ENCODE results near the gene ZMIZ1.

The ZMIZ1 gene

DNA sequence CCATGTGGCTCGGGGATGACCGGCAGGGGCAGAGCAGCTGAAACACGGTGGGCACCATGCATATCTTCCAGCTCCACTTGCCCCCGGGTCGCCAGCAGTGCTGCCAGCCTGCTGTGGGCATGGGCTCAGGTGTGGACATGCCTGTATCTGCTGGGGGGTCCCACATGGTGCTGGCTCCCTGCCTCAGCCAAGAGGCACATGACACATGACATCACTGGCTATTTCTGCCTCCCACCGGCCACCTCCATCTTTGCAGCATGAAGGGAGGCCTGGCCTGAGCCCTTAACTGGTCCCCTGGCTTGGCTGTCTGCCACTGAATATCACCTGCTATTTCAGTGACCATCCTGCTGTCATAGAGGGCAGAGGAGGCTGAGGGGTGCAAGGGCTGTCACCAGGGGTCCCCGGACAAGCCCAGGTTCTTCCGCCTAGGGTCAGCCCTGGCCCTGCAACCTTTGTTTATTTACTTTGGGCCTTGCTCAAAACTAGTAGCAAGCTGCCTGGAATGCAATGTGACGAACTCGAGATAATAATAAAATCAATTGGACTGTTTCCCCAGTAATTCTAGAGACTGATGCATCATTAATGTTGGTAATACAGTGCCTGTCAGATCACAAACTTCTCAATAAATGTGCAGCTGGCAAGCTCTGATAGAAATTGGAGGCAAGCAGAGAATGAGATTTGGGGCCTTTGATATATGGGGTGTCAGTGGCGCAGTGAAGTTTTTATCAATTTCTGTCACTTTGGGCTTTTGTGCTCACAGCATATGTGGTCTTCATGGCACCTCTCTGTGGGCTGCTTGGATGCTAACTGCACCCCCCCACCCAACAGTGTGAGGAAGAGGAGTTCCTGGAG, 28.5 kb downstream of the ZMIZ1 start:
- in situ Hi-C loops (cut with HindIII; ENCODE audit: low pct_unique_long_range_greater_than_20kb, low sequenced_read_pairs): no loop called here
- no peak for DNase-seq (ENCODE audit: low read depth in 1 of 2, low spot score in 1 of 2)
- no peak for TF ChIP-seq JUND (IDR thresholded peaks at IDR 0.05; ENCODE audit: low read depth)

GRCh38 chr10:79098061-79098460, 29.3 kb downstream of the ZMIZ1 start:
- no peak for DNase-seq (ENCODE audit: low read depth in 1 of 2, low spot score in 1 of 2)
- in situ Hi-C loops (cut with HindIII; ENCODE audit: low pct_unique_long_range_greater_than_20kb, low sequenced_read_pairs): no loop called here
- TF ChIP-seq JUND (IDR thresholded peaks at IDR 0.05; ENCODE audit: low read depth): no peak

- DNase-seq (ENCODE audit: low read depth in 1 of 2, low spot score in 1 of 2): no peak
- in situ Hi-C loops (cut with HindIII; ENCODE audit: low pct_unique_long_range_greater_than_20kb, low sequenced_read_pairs): no loop called here
- TF ChIP-seq JUND (IDR thresholded peaks at IDR 0.05; ENCODE audit: low read depth): no peak
Observed at GRCh38 chr10:79098596-79099015, 29.8 kb downstream of the ZMIZ1 start.

DNA sequence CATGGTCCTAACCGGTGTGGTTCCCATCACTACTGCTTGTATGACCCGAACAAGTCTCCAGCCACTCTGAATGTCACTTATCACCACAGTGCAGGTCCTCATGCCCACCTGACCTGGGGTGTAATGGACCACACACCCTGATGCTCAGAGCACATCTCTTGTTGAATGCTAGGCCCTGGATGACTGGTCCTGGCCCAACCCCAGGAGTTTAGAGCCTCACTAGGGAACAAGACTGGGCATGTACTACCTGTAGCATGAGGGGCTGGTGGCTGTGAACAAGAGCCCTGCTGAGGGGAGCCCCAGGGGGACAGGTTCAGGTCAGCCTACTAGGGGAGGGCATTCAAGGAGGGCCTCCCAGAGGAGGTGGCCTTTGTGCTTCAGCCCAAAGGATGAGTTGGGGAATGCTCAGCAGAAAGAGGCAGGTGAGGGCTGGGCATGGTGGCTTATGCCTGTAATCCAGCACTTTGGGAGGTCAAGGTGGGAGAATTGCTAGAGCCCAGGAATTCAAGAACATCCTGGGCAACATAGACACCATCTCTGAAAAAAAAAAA, 31.2 kb downstream of the ZMIZ1 start:
- in situ Hi-C loops (cut with HindIII; ENCODE audit: low pct_unique_long_range_greater_than_20kb, low sequenced_read_pairs): no loop called here
- no peak for TF ChIP-seq JUND (IDR thresholded peaks at IDR 0.05; ENCODE audit: low read depth)

DNA sequence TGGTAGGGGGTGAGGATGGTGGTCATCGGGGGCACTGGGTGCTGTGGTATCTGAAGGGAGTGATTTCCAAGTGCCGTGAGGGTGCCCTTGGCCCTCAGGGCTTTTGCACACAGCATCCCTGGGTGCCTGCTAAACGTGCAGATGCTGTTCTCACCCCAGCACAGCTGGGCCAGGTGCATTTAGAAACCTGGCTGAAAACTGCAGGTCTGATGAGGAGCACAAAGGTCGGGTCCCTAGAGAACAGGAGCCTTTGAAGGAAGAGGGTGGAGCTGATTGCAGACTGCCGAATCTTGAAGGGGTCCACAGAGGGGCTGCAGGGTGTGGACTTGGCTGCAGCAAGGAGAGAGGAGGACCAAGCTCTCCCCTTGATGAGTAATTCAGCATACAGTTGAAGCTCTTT, 32.0 kb downstream of the ZMIZ1 start:
- in situ Hi-C loops (cut with HindIII; ENCODE audit: low pct_unique_long_range_greater_than_20kb, low sequenced_read_pairs): no loop called here
- no peak for DNase-seq (ENCODE audit: low read depth in 1 of 2, low spot score in 1 of 2)
- no peak for TF ChIP-seq JUND (IDR thresholded peaks at IDR 0.05; ENCODE audit: low read depth)

More for the DNA sequence above, 31.2 kb downstream of the ZMIZ1 start:
- no peak for DNase-seq (ENCODE audit: low read depth in 1 of 2, low spot score in 1 of 2)

GRCh38 chr10:79101560-79102497, 33.1 kb downstream of the ZMIZ1 start:
- DNase-seq (ENCODE audit: low read depth in 1 of 2, low spot score in 1 of 2): peak in 1 of 2 experiments; percentile 62
- in situ Hi-C loops (cut with HindIII; ENCODE audit: low pct_unique_long_range_greater_than_20kb, low sequenced_read_pairs): no loop called here
- TF ChIP-seq JUND (IDR thresholded peaks at IDR 0.05; ENCODE audit: low read depth): no peak

GRCh38 chr10:79102498-79102874, 33.7 kb downstream of the ZMIZ1 start:
- DNase-seq (ENCODE audit: low read depth in 1 of 2, low spot score in 1 of 2): peak; percentile 56 to 67
- in situ Hi-C loops (cut with HindIII; ENCODE audit: low pct_unique_long_range_greater_than_20kb, low sequenced_read_pairs): no loop called here

DNA sequence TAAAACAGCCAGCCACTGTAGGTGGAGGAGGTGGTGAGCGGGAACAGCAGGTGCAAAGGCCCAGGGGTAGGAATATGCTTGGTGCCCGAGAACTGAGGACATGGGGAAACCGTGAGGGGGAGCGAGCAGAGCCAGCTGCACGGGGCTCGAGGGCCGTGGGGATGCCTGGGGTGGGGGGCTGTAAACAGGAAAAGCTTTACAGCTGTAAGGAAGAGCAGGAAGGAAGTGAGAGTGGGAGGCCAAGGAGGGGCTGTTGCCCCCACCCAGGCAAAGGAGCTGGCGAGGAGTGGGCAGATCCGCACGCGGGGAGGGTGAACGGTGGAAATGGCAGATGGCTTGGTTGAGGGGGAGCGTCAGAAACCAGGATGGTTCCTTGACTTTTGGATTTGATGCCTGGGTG, 34.4 kb downstream of the ZMIZ1 start:
- TF ChIP-seq JUND (IDR thresholded peaks at IDR 0.05; ENCODE audit: low read depth): no peak
- no peak for DNase-seq (ENCODE audit: low read depth in 1 of 2, low spot score in 1 of 2)

More at GRCh38 chr10:79102498-79102874, 33.7 kb downstream of the ZMIZ1 start:
- no peak for TF ChIP-seq JUND (IDR thresholded peaks at IDR 0.05; ENCODE audit: low read depth)

GRCh38 chr10:79103585-79103984, 34.8 kb downstream of the ZMIZ1 start:
- TF ChIP-seq JUND (IDR thresholded peaks at IDR 0.05; ENCODE audit: low read depth): no peak
- DNase-seq (ENCODE audit: low read depth in 1 of 2, low spot score in 1 of 2): no peak
- in situ Hi-C loops (cut with HindIII; ENCODE audit: low pct_unique_long_range_greater_than_20kb, low sequenced_read_pairs): no loop called here

More for the DNA sequence above, 34.4 kb downstream of the ZMIZ1 start:
- in situ Hi-C loops (cut with HindIII; ENCODE audit: low pct_unique_long_range_greater_than_20kb, low sequenced_read_pairs): no loop called here

GRCh38 chr10:79105150-79105739, 36.5 kb downstream of the ZMIZ1 start:
- no peak for TF ChIP-seq JUND (IDR thresholded peaks at IDR 0.05; ENCODE audit: low read depth)
- in situ Hi-C loops (cut with HindIII; ENCODE audit: low pct_unique_long_range_greater_than_20kb, low sequenced_read_pairs): no loop called here

GRCh38 chr10:79105818-79106217, 37.1 kb downstream of the ZMIZ1 start:
- in situ Hi-C loops (cut with HindIII; ENCODE audit: low pct_unique_long_range_greater_than_20kb, low sequenced_read_pairs): no loop called here
- no peak for TF ChIP-seq JUND (IDR thresholded peaks at IDR 0.05; ENCODE audit: low read depth)
- no peak for DNase-seq (ENCODE audit: low read depth in 1 of 2, low spot score in 1 of 2)

More at GRCh38 chr10:79105150-79105739, 36.5 kb downstream of the ZMIZ1 start:
- peak; percentile 54 to 65 for DNase-seq (ENCODE audit: low read depth in 1 of 2, low spot score in 1 of 2)
